Pulmonary artery endothelial cell (primary cell): Measurements from ENCODE around the gene DPP3. TPM values are rescaled to one million over a fixed set of nuclear protein-coding genes. Genes with fewer than 3 reads are reported as not detected.
"Not testable (repeated sequence)": the region's sequence is repeated elsewhere in the genome, so short reads cannot be mapped to it uniquely, and the experiment has no call there.

Experiments used
- DNase-seq: peaks from one replicate; pipeline ENCODE4 v3.0.0-alpha.2; 2011; ENCODE audit warnings: low read depth, low spot score
- total RNA-seq: library from RNA; depleted of rRNA; stranded (reverse); fragments of >200 nt; gene quantifications from 2 replicates; pipeline ENCODE4 v1.2.3, GENCODE V29; 2014

Gene DPP3
- 65.5 and 89.1 TPM in 2 replicates for total RNA-seq

- peak; percentile 88 for DNase-seq
These were observed at the start of gene DPP3 for GRCh38 chr11:66480117-66480938. Gene DPP3, plus strand, starts transcription at chr11:66480434. Its CDS starts 1,767 bp downstream, at chr11:66482201.

- DNase-seq: not testable (repeated sequence)
These were observed 48.9 kb upstream of the DPP3 start for GRCh38 chr11:66431287-66431686.

DNA sequence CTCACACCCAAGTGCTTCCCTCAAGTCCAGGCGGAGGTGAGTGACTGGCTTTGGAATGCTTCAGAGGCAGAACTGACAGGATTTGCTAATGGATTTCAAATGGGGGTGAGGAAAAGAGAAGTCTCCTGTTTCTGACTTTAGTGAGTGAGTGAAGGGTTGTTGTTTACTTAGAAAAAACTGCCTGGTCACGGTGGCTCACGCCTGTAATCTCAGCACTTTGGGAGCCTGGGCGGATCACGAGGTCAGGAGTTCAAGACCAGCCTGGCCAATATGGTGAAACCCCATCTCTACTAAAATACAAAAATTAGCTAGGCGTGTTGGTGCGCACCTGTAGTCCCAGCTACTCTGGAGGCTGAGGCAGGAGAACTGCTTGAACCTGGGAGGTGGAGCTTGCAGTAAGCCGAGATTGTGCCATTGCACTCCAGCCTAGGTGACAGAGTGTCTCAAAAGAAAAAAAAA is 48.3 kb upstream of the DPP3 start:
- not testable (repeated sequence) for DNase-seq

DNA sequence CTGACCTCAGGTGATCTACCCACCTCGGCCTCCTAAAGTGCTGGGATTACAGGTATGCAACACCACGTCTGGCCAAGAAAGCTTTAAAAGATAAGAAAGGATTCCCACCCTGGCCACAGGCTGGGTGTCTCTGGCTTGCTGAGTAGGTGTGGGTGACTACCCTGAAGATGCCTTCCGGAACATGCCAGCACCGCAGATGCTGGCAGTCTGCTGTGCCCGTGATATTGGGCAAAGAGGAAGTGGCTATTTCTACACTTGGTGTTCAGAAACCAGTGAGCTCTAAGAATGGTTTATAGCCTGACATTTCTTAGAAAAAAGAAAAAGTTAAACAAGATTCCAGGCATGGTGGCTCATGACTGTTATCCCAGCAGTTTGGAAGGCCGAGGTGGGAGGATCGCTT is 47.6 kb upstream of the DPP3 start:
- DNase-seq: no peak

- no peak for DNase-seq
These were observed 42.2 kb upstream of the DPP3 start for GRCh38 chr11:66437979-66438503.

- DNase-seq: peak; percentile 77
These were observed 41.4 kb upstream of the DPP3 start, which contains the start of gene MRPL11 for GRCh38 chr11:66438504-66439466. Gene MRPL11, minus strand, starts transcription at chr11:66438848. Its CDS starts 94 bp downstream, at chr11:66438754.

DNA sequence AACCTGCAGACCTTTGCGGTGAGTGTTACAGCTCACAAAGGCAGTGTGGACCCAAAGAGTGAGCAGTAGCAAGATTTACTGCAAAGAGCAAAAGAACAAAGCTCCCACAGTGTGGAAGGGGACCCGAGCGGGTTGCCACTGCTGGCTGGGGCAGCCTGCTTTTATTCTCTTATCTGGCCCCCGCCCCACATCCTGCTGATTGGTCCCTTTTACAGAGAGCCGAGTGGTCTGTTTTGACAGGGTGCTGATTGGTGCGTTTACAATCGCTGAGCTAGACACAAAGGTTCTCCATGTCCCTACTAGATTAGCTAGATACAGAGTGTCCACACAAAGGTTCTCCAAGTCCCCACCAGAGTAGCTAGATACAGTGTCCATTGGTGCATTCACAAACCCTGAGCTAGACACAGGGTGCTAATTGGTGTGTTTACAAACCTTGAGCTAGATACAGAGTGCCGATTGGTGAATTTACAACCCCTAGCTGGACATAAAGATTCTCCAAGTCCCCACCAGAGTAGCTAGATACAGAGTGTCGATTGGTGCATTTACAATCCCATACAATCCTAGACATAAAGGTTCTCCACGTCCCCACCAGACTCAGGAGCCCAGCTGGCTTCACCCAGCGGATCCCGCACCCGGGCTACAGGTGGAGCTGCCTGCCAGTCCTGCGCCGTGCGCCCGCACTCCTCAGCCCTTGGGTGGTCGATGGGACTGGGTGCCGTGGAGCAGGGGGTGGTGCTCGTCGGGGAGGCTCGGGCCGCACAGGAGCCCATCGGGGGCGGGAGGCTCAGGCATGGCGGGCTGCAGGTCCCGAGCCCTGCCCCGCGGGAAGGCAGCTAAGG is 39.9 kb upstream of the DPP3 start:
- not testable (repeated sequence) for DNase-seq

DNA sequence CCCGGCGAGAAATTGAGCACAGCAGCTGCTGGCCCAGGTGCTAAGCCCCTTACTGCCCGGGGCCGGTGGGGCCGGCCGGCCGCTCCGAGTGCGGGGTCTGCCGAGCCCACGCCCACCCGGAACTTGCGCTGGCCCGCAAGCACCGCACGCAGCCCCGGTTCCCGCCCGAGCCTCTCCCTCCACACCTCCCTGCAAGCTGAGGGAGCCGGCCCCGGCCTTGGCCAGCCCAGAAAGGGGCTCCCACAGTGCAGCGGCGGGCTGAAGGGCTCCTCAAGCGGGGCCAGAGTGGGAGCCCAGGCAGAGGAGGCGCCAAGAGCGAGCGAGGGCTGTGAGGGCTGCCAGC is 39.3 kb upstream of the DPP3 start:
- not testable (repeated sequence) for DNase-seq

DNA sequence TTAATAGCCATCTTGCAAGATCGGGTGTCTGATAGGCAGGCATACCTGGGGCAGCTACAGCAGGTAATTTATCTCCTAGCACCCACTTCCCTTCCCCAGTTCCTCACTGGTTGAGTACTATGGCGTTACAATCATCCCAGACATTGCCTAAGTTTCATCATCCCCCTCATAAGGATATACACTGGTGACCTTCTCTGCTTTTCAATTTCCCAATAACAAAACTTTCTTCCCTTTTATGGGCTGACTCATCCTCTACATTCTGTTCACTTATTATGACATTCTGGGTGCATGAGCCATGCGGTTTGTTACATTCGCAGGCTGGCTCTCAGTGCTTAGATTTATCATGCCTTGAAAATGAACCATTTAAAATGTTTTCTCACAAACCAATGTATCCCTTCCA is 36.6 kb upstream of the DPP3 start:
- DNase-seq: no peak

DNA sequence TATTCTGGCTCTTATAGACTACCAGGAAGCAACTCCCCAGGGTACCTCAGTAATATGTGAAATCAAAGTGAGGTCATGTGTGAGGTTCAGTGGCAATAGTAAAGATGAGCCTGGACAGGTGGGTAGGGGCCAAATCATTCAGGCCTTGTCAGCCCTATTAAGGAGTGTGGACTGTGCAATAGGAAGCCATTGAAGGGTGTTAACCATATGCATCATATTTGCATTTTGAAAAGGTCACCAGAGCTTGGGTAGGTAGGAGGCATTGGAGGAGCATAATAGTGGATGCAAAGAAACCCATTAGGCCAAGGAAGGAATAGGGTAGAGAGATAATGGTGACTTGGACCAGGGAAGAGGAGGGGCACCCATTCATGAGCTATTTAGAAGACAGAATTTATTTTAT is 33.2 kb upstream of the DPP3 start:
- no peak for DNase-seq

GRCh38 chr11:66448523-66448922 is 31.7 kb upstream of the DPP3 start:
- DNase-seq: no peak

GRCh38 chr11:66450560-66450959 is 29.7 kb upstream of the DPP3 start:
- DNase-seq: no peak

GRCh38 chr11:66451663-66452062 is 28.6 kb upstream of the DPP3 start:
- DNase-seq: no peak

GRCh38 chr11:66454247-66454646 is 26.0 kb upstream of the DPP3 start:
- no peak for DNase-seq

DNA sequence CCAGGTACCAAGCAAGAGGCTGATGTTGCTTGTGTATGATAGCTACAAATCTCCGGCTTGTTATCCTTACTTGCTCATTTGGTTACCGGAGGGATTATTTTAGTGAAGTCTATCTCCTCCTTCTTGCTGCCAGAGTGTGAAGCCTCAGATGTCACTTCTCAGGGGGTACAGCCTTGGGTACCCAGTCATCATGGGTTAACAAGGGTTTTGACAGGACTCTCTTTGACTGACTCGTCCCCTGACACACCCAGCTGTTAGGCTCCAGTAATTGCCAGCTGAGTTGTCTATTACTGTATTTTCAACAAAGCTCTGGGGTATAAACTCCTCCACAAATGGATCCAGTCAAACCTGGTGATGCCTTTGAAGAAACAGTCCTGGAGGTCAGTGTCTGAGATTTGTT is 25.4 kb upstream of the DPP3 start:
- DNase-seq: no peak

DNA sequence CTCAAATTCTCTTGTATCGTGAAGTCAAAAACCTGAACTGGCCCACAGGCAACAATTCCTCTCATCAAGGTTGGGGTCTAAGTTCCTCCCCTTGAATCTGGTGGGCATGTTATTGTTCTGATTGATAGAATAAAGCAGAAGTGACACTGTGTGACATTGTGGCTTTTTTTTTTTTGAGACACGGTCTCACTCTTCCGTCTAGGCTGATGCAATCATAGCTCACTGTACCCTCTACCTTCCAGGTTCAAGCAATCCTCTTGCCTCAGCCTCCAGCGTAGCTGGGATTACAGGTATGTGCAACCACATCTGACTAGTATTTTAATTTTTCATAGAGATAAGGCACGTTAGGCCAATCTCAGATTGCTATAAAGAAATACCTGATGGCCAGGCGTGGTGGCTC is 22.4 kb upstream of the DPP3 start:
- DNase-seq: no peak

GRCh38 chr11:66459138-66459778 is 21.0 kb upstream of the DPP3 start:
- DNase-seq: no peak

DNA sequence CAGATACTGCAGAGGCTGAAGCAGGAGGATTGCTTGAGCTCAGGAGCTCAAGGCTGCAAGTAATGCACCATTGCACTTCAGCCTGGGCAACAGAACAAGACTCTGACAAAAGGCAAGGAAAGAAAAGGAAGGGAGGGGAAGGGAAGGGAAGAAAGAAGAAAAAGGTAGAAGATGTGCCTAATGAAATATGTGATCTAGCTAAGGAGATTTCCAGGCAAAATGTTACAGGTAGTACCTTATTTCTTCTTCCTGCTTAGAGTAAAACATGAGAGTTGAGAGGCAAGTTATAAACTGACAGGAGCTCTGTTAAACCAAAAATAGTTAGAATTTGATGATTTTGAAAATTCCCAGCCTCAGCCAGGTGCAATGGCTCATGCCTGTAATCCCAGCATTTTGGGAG is 18.2 kb upstream of the DPP3 start:
- no peak for DNase-seq

- DNase-seq: no peak
These were observed 17.3 kb upstream of the DPP3 start for GRCh38 chr11:66462911-66463310.

DNA sequence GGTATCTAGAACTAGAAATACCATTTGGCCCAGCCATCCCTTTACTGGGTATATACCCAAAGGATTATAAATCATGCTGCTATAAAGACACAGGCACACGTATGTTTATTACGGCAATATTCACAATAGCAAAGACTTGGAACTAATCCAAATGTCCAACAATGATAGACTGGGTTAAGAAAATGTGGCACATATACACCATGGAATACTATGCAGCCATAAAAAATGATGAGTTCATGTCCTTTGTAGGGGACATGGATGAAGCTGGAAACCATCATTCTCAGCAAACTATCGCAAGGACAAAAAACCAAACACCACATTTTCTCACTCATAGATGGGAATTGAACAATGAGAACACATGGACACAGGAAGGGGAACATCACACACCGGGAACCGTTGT is 16.1 kb upstream of the DPP3 start:
- not testable (repeated sequence) for DNase-seq
